Neural progenitor cell (in vitro differentiated cells): ENCODE data around the gene YTHDF1.

ENCODE experiments used
- CTCF ChIP-seq: fragments of 200-600 bp; sonication (generic); IDR thresholded peaks from 2 replicates; pipeline ENCODE4 v1.5.1; 2017; ENCODE audit warnings: antibody characterized with exemption, mild to moderate bottlenecking
- EZH2phosphoT487 ChIP-seq: fragments of 200-600 bp; sonication (generic); IDR thresholded peaks from 2 replicates; pipeline ENCODE4 v1.6.1; 2017; ENCODE audit warnings: antibody characterized with exemption

- TF ChIP-seq CTCF (no peak), EZH2phosphoT487 (no peak)
Observed at GRCh38 chr20:63152322-63153253, 63.3 kb downstream of the YTHDF1 start.
